SU-DHL-6 (cell line): ENCODE results near the gene HK3.
"Not testable (repeated sequence)": the region's sequence is repeated elsewhere in the genome, so short reads cannot be mapped to it uniquely, and the experiment has no call there.

Experiments
- H2AFZ ChIP-seq: fragments of 200-600 bp; sonication (generic); 2 replicates; pipeline ENCODE4 v1.6.1; 2014; ENCODE audit warnings: low read depth, mild to moderate bottlenecking, moderate library complexity, mixed read lengths, antibody characterized with exemption, low read length; ENCODE audit not compliant: severe bottlenecking
- H3F3A ChIP-seq: fragments of 200-600 bp; shearing (Covaris generic); 2 replicates; pipeline ENCODE4 v1.6.0; 2016; ENCODE audit warnings: antibody characterized with exemption, mild to moderate bottlenecking; ENCODE audit not compliant: insufficient read depth
- H3K27ac ChIP-seq: fragments of 200-600 bp; sonication (generic); 2 replicates; pipeline ENCODE4 v1.5.1; 2016; ENCODE audit warnings: low read depth, mild to moderate bottlenecking, low read length, moderate library complexity, mixed read lengths
- H3K27me3 ChIP-seq: fragments of 200-600 bp; sonication (generic), shearing (Covaris generic); 2 replicates; pipeline ENCODE4 v1.6.0; 2014; ENCODE audit warnings: mild to moderate bottlenecking, low read length
- H3K36me3 ChIP-seq: fragments of 200-600 bp; sonication (generic); 2 replicates; pipeline ENCODE4 v1.6.1; 2014; ENCODE audit warnings: mild to moderate bottlenecking, low read length, mixed read lengths
- H3K4me2 ChIP-seq: fragments of 300-600, 200-600 bp; shearing (Covaris generic), sonication (generic); 2 replicates; pipeline ENCODE4 v1.6.0; 2014; ENCODE audit warnings: low read length, low read depth, mild to moderate bottlenecking; ENCODE audit not compliant: poor library complexity, severe bottlenecking
- H3K4me3 ChIP-seq: fragments of 200-600 bp; sonication (generic); 2 replicates; pipeline ENCODE4 v1.5.1; 2014; ENCODE audit warnings: antibody characterized with exemption, low read length, mild to moderate bottlenecking, mixed read lengths; ENCODE audit not compliant: insufficient read depth, poor library complexity, severe bottlenecking
- H3K79me2 ChIP-seq: fragments of 200-600 bp; sonication (generic); 2 replicates; pipeline ENCODE4 v1.6.1; 2014; ENCODE audit warnings: mild to moderate bottlenecking, low read length, moderate library complexity; ENCODE audit not compliant: insufficient read depth
- H3K9ac ChIP-seq: fragments of 200-600 bp; sonication (generic); 2 replicates; pipeline ENCODE4 v1.7.0; 2014; ENCODE audit warnings: mild to moderate bottlenecking, low read length
- H3K9me2 ChIP-seq: fragments of 200-600 bp; sonication (generic); replicated peaks from 2 replicates; pipeline ENCODE4 v1.6.1; 2014; ENCODE audit warnings: low read length; ENCODE audit not compliant: insufficient read depth
- H3K9me3 ChIP-seq: fragments of 200-600 bp; sonication (generic); 2 replicates; pipeline ENCODE4 v1.6.1; 2014; ENCODE audit warnings: low read length, mixed read lengths; ENCODE audit not compliant: insufficient read depth
- H4K20me1 ChIP-seq: fragments of 200-600 bp; sonication (generic); 2 replicates; pipeline ENCODE4 v1.6.1; 2014; ENCODE audit warnings: low read depth, mild to moderate bottlenecking, antibody characterized with exemption, low read length, moderate library complexity, mixed read lengths
- EZH2phosphoT487 ChIP-seq: fragments of 200-600 bp; sonication (generic), shearing (Covaris generic); conservative IDR thresholded peaks from 2 replicates; pipeline ENCODE4 v1.6.1; 2018; ENCODE audit warnings: mild to moderate bottlenecking, antibody characterized with exemption, low read length, moderate library complexity, mixed read lengths
- TF ChIP-seq, protein P1 (sequence below): fragments of 200-600 bp; sonication (generic); IDR thresholded peaks from one replicate; pipeline ENCODE4 v1.5.1; 2017; ENCODE audit warnings: antibody characterized with exemption, mild to moderate bottlenecking, low read length, moderate library complexity; ENCODE audit not compliant: insufficient read depth, poor library complexity, severe bottlenecking

The HK3 gene

DNA sequence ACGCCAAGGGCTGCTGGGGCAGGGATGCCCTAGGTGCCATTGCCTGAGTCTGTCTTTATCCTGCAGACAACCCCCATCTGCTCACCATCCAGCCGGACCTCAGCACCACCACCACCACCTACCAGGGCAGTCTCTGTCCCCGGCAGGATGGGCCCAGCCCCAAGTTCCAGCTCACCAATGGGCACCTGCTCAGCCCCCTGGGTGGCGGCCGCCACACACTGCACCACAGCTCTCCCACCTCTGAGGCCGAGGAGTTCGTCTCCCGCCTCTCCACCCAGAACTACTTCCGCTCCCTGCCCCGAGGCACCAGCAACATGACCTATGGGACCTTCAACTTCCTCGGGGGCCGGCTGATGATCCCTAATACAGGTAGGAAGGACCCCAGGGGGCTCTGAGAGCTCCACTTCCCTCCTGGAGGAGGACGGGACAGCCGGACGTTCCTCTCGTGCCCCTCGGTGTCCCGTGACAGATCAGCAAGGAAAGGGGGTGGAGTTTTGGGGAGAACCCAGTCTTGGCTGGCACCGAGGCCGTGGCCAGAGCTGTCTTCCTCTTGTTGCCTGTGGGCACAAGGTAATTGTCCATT, 24.9 kb downstream of the HK3 start:
- no peak overlapping the region for H3K4me2 ChIP-seq
- no peak overlapping the region for H2AFZ ChIP-seq
- no peaks in the 10 kb centered on the region for H4K20me1 ChIP-seq
- H3K36me3 ChIP-seq: no peaks in the 10 kb centered on the region
- no peak overlapping the region for H3K27ac ChIP-seq
- no peaks in the 10 kb centered on the region for H3F3A ChIP-seq
- H3K9ac ChIP-seq: no peak overlapping the region
- H3K27me3 ChIP-seq: no peaks in the 10 kb centered on the region
- no peaks in the 10 kb centered on the region for H3K79me2 ChIP-seq
- no peaks in the 10 kb centered on the region for H3K9me3 ChIP-seq
- H3K9me2 ChIP-seq: no peaks in the 10 kb centered on the region
- no peak overlapping the region for H3K4me3 ChIP-seq
- TF ChIP-seq, protein P1, sequence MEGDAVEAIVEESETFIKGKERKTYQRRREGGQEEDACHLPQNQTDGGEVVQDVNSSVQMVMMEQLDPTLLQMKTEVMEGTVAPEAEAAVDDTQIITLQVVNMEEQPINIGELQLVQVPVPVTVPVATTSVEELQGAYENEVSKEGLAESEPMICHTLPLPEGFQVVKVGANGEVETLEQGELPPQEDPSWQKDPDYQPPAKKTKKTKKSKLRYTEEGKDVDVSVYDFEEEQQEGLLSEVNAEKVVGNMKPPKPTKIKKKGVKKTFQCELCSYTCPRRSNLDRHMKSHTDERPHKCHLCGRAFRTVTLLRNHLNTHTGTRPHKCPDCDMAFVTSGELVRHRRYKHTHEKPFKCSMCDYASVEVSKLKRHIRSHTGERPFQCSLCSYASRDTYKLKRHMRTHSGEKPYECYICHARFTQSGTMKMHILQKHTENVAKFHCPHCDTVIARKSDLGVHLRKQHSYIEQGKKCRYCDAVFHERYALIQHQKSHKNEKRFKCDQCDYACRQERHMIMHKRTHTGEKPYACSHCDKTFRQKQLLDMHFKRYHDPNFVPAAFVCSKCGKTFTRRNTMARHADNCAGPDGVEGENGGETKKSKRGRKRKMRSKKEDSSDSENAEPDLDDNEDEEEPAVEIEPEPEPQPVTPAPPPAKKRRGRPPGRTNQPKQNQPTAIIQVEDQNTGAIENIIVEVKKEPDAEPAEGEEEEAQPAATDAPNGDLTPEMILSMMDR: no peak
- TF ChIP-seq EZH2phosphoT487: no peak

- Histone ChIP-seq H3K9me2 (no peaks in the 10 kb centered on the region), H3K4me3 (no peak overlapping the region), H3K79me2 (no peaks in the 10 kb centered on the region), H3K27ac (no peak overlapping the region), H3K36me3 (no peaks in the 10 kb centered on the region), H3K9ac (no peak overlapping the region), H3K27me3 (no peaks in the 10 kb centered on the region), H3K4me2 (no peak overlapping the region), H3K9me3 (no peaks in the 10 kb centered on the region), H4K20me1 (no peaks in the 10 kb centered on the region), H2AFZ (no peak overlapping the region), H3F3A (no peaks in the 10 kb centered on the region)
- TF ChIP-seq, protein P1: no peak
- TF ChIP-seq EZH2phosphoT487: no peak
These were observed 25.5 kb downstream of the HK3 start for GRCh38 chr5:176873541-176874172.

GRCh38 chr5:176873011-176873410, 26.1 kb downstream of the HK3 start:
- not testable (repeated sequence) for H3K4me2 ChIP-seq, H4K20me1 ChIP-seq, H3K4me3 ChIP-seq, H3K9me3 ChIP-seq, H3K9me2 ChIP-seq, H3K36me3 ChIP-seq, H3K27ac ChIP-seq, H3F3A ChIP-seq, H3K9ac ChIP-seq, H2AFZ ChIP-seq, H3K27me3 ChIP-seq, H3K79me2 ChIP-seq

- H3K9me2 ChIP-seq, H3K79me2 ChIP-seq, H3K36me3 ChIP-seq, H3K4me2 ChIP-seq, H3K27me3 ChIP-seq, H3K4me3 ChIP-seq, H2AFZ ChIP-seq, H3K9me3 ChIP-seq, H3K27ac ChIP-seq, H3K9ac ChIP-seq, H3F3A ChIP-seq, H4K20me1 ChIP-seq: not testable (repeated sequence)
These were observed 26.6 kb downstream of the HK3 start for GRCh38 chr5:176872586-176872985.

DNA sequence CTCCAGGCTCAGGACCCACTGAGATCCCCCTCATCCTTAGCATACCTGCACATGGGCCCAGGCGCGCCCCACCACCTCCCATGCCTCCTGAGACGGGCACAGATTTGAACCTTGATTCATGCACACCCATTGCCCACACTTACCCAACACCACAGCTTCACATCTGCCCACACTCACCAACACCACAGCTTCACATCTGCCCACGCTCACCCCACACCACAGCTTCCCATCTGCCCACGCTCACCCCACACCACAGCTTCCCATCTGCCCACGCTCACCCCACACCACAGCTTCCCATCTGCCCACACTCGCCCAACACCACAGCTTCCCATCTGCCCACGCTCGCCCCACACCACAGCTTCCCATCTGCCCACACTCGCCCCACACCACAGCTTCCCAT, 28.5 kb downstream of the HK3 start:
- H3K9ac ChIP-seq, H3K27ac ChIP-seq, H3K79me2 ChIP-seq, H3F3A ChIP-seq, H3K4me3 ChIP-seq, H3K4me2 ChIP-seq, H3K9me2 ChIP-seq, H2AFZ ChIP-seq, H3K36me3 ChIP-seq, H4K20me1 ChIP-seq, H3K27me3 ChIP-seq, H3K9me3 ChIP-seq: not testable (repeated sequence)
